GM19395 (cell line): ENCODE measurements around the gene IL12B.
A peak's percentile ranks its signal among the peaks of the same experiment; 100 is the strongest.
"Not testable (repeated sequence)": the region's sequence is repeated elsewhere in the genome, so short reads cannot be mapped to it uniquely, and the experiment has no call there.

Experiments used
- ATAC-seq: cut with Tn5 transposase; IDR thresholded peaks from one replicate; pipeline ENCODE4 v1.9.1; 2021; ENCODE audit warnings: mild to moderate bottlenecking, moderate library complexity; ENCODE audit not compliant: unreplicated experiment

The IL12B gene

DNA sequence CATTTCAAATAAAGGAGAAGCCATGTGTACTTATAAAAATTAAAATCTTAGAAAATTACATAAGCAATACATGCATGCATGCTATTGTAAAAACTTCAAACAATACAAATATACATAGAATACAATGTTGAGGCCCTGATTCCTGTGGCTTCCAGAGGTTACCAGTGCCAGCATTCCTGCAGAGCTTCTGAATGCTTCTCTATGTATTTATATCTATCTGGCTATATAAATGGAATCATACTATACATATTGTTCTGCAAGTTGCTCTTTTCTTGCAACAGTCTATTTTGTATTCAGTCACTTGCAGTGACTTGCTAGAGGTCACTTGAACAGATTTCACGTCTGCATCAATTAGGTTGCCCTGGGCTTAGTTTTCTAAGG, 3.2 kb upstream of the IL12B start:
- ATAC-seq, result no peak

- ATAC-seq, result no peak
Measured at GRCh38 chr5:159332800-159333544, 2.7 kb upstream of the IL12B start.

DNA sequence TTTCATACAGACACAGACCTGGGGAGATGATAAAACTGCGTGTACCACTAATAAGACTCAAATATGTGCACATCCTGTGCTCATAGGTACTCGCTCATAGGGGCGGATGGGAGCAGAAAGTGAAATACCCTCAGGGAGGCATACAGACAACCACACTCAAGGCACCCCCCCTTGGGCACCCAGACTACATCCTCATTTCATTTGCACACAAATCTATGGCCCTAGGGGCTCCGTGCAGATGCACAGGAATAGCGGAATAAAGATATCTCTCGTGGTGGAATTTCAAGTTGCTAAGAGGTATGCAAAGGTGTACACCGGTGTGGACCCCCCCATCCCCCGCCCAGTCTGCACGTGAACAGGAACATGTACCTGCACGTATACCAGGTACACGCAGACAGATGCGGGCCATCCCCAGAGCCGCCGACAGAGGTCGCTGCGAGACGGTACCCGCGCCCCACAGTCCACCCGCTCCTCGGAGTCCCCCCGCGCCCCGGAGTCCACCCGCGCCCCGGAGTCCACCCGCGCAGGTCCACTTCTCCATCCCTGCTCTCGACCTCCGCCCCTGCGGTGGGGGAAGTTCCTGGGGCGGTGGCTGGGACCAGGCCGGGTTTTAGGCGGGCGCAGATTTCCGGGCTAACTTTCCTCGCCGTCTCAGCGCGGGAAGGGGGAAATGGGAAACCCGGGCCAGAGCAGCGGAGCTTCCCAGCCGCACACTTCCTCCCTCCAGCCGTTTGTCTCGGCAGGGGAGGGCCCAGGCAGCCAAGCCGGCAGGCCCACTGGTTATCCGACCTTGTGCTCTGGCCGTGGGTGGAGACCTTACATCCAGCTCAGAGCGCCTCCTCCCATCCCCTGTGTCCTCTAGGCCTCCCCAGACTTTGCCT, 1.0 kb upstream of the IL12B start:
- ATAC-seq, result peak; percentile 71

DNA sequence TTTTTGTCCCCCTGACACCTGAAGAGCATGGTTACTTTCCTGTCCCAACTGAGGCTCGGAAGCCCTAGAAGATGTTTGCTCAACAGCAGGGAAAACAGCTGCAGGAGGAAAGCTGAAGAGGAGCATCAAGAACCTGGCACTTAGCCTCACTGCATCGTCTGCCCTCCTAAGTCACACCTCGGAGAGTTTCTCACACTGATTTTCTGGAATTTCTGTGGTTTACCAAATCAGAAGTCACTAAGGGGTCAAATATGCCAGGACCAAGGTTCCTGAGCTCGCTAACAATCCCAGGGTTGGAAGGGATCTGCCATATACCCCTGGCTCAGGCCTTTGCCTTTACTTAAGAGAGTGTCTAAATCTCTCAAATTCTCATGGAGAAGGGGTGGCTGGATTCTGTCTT, 5.3 kb downstream of the IL12B start:
- ATAC-seq, result no peak

DNA sequence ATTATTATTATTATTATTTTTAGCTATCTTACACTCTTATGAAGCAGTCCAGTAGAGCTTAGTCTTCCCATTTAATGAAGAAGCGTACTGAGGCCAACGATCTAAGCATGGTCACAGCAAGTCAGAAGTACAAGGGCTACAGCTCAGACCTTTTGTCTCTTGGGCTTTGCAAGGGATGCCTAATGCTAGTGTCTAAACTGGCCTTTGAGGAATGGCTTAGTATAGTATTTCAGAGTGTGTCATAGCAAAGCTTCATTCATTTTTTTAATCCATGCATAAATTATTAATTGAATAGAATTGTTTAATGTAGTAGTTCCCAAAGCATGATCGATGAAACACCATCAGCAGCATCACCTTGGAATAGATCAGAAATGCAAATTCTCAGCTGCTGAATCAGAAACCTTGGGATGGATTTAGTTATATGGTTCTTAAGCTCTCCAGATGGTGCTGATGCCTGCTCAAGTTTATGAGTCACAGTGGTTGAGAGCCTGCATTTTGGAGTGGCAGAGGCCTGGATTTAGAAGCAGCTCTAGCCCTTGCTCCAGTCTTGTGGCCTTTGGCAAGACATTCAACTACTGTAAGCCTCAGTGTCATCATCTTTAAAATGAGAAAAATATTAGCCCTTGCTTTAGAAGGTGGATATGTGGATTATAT, 6.1 kb downstream of the IL12B start:
- ATAC-seq, result no peak

DNA sequence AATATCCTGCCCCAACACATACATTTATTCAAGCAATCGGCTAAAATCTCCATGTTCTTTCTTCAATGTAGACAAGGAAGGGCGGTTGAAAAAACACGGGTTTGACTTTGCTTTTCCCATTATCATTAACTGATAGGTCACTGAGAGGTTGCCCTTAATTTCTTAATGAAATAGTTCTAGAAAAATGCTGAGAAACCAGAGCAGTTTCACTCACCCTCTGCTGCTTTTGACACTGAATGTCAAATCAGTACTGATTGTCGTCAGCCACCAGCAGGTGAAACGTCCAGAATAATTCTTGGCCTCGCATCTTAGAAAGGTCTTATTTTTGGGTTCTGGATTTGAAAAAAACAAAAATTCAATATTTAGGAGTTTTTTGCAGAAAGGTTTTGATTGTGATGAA, 8.1 kb downstream of the IL12B start:
- no peak for ATAC-seq

GRCh38 chr5:159319832-159320231, 10.5 kb downstream of the IL12B start:
- no peak for ATAC-seq

DNA sequence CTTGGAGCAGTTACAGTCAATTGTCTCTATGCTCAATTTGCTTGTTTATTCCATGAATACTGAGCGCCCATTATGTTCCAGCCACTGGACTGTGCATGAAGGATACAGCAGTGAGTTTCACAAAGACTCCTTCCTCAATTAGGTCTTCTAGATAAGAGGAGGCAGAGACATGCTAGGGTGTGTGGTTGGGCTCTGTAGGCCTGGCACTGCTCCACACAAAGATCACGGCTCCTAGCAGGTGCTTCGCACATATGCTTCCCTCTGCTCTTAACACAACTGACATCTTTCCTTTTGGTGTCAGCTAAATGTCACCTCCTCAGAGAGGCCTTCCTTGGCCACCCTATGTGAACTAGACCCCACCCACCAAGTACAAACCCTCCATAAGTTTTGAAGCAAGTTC, 10.9 kb downstream of the IL12B start:
- no peak for ATAC-seq

DNA sequence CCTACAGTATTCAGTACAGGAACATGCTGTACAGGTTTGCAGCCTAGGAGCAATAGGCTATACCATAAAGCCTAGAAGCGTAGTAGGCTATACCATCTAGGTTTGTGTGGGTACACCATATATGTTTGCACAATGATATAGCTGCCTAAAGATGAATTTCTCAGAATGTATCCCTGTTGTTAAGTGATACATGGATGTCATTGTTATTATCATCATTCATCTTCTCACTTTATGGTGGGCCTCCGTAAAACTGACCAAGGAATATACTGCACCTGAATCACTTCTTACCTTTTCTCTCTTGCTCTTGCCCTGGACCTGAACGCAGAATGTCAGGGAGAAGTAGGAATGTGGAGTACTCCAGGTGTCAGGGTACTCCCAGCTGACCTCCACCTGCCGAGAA, 11.8 kb downstream of the IL12B start:
- no peak for ATAC-seq

- no peak for ATAC-seq
Measured at GRCh38 chr5:159317849-159318248, 12.4 kb downstream of the IL12B start.

DNA sequence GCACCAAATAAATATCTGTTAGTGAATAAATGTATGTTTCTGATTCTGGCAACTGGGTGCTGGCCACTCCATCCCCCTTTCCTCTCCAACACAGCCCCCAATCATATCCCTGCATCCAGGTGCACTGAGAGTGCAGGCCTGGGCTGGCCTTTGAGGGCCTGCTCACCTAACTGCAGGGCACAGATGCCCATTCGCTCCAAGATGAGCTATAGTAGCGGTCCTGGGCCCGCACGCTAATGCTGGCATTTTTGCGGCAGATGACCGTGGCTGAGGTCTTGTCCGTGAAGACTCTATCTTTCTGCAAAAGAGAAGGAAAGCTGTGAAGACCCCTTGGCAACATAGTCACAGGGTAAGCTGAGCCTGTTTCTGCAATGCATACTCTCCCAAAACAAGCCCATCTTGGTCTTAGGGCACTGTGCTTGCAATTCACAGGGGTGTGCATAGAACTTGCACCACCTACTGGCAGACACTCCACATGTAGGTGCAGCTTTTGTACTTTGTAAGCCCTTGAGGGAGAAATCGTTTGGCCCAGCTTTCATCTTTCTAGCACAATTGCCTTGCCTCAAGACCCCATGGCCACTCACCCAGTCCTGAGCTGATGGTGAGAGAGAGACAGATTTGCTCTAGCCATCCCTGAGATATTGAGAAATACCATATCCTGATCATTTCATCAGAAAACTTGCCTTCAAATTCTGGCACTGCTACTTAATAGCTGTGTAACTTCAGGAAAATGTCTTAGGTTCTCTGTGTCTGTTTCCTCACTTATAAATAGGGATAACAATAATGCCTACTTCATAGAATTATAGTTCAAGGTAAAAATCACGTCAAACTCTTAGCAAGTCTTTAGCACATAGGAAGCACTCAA, 13.5 kb downstream of the IL12B start:
- peak; percentile 82 for ATAC-seq

GRCh38 chr5:159313197-159313596, 17.1 kb downstream of the IL12B start:
- no peak for ATAC-seq

DNA sequence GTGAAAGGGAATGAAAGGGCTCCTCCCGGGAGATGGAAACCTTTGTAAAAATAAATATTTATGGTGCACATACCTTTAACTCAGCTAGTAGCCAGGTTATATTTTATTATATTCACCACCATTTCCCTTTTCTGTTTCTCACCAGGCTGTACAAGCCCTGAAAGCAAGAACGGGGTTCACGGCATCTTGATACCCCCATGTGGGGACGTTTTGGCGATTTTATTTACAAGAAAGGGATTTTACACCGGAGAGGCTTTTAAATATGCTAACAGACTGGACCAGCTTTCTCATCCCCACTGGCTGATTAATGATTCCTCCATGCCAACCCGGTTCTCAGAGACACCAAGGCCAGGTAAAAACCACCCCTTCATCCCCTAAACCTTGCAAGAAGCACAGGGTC, 19.2 kb downstream of the IL12B start:
- no peak for ATAC-seq

GRCh38 chr5:159310511-159310910, 19.8 kb downstream of the IL12B start:
- ATAC-seq, result no peak

DNA sequence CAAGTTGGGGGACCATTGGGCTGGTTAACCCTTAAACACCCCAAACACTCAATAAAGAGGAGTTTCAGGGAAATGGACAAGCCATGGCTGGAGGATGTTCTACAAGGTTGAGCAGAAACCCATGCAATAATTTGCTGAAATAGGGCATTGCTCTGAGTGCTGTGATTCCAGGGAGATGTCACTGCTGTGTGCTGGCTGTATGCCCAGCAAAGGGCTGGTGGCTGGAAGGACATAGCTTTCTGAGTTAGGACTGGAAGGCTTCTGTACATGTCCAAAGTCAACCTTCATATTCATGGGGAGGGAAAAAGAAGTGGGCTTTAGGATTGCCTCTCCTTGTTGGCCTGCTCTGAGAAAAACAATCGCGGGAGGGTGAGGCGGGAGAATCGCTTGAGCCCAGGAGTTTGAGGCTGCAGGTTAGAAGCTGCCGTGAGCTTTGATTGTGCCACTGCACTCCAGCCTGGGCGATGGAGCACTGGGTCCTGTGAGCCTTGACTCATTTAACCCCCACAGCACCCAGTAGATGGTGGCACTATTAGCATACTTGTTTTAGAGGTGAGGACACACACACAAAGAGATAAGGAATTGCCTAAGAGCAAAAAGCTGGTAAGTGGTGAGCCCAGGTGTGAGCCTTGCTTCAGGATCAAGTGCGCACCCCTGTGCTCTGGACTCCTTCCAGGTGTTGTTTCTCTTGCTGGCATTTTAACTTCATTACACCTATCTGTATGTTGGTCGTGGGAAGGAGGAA, 20.4 kb downstream of the IL12B start:
- no peak for ATAC-seq

GRCh38 chr5:159304961-159305595, 25.2 kb downstream of the IL12B start:
- ATAC-seq, result no peak

- no peak for ATAC-seq
Measured at GRCh38 chr5:159303286-159303685, 27.0 kb downstream of the IL12B start.

- ATAC-seq, result not testable (repeated sequence)
Measured at GRCh38 chr5:159301929-159302860, 28.1 kb downstream of the IL12B start.

DNA sequence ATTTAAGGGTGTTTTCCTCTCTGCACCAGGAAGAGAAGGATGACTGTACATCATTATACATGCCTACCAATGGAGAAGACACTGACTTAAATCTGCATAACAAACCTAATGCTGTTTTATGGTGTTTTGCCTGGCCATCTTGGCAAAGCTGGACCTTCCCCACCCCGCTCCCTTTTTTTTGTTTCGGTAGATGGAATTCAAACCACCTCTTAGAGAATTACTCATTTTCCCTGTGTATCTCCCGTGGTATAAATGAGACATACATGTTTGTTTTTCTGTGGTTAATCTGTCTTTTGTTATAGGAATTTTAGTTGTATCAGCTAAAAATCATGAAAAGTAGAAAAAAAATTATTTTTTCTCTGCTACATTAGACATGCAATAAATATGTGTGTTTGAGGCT, 28.8 kb downstream of the IL12B start:
- no peak for ATAC-seq
